Fibroblast of upper back skin (primary cell): ENCODE data around the gene RUVBL1.
"Not testable (repeated sequence)": the region's sequence is repeated elsewhere in the genome, so short reads cannot be mapped to it uniquely, and the experiment has no call there.

Experiments
- DNase-seq: peaks from one replicate; pipeline ENCODE4 v3.0.0-alpha.2; 2013

RUVBL1 gene

DNA sequence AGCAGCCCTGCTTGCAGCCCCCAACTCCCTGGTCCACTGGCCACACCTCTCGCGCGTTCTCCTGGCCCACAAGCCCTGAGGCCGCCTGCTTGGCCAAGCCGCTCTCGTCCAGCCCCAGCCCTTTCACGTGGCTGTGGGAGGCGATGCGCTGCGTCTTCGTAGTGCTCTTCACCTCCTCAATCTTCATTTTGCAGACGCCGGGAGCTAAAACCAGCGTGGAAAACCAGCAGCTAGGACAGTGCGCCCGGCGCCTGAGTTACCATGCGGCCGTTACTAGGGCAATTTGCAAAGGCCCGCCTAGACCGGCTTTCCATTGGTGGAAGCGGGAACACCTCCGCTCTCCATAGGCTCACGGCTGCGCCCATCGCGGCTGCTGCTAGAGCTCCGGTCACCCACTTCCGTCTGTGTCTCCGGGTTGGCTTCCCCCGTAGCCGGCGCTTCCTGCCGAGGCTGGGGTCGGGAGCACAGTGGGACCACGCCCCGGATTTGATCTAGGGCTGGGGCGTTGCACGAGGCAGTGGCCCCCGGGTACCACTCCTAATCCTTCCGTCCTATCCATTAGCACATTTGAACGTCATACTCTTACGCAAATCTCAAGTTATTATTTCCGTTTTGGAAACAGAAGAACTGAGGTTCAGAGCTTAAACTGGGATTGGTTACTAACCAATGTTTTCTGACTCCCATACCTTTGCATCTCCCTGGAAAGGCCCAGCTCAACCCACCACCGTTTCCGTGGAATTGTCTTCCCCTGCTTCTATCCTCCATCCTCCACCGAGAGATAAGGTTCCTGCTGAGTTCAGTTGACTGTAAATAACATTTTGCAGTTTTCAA is at the start of gene RUVBL1:
Gene RUVBL1, minus strand, starts transcription at position 275 of the 831 bp plus-strand sequence. Its CDS starts 88 bp downstream, at position 187.
- peak; percentile 98 for DNase-seq

- no peak for DNase-seq
Measured at GRCh38 chr3:128173200-128173599, 49.6 kb upstream of the RUVBL1 start.

DNA sequence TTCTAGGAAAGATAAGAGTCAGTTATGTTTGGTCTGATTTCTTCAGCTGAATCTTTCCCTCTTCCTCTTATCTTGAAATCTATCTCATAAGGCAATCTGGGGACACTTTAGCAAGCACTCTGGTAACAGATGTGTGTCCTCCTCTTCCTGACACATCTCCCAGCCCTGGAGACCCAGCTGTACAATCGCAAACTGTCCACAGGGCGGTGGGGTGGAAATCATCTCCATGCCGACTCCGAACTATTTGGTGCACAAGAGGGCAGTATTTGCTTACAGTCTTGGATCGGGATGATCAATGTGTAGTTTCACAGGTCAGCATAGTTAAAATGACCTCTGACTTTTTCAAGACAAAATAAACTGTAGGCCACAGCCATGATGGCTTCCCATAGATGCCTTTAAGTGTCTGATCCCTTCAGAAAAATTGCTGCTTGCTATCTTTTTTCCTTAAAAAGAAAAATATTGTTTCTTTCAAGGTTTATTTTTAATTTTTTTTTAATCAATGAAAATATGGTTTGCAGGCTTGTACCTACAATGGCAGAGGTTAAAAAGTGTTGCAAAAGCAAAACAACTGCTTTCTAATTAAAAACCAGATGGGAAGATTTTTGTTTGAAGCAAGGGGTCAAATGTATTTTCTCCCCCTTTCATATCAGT is 47.4 kb upstream of the RUVBL1 start:
- DNase-seq = peak; percentile 81

- no peak for DNase-seq
Measured at GRCh38 chr3:128168836-128169235, 45.2 kb upstream of the RUVBL1 start.

GRCh38 chr3:128167973-128168674 is 44.5 kb upstream of the RUVBL1 start:
- DNase-seq = no peak

- no peak for DNase-seq
Measured at GRCh38 chr3:128167646-128167972, 44.0 kb upstream of the RUVBL1 start.

GRCh38 chr3:128166971-128167453 is 43.4 kb upstream of the RUVBL1 start:
- DNase-seq = no peak

GRCh38 chr3:128163432-128163831 is 39.8 kb upstream of the RUVBL1 start:
- no peak for DNase-seq

DNA sequence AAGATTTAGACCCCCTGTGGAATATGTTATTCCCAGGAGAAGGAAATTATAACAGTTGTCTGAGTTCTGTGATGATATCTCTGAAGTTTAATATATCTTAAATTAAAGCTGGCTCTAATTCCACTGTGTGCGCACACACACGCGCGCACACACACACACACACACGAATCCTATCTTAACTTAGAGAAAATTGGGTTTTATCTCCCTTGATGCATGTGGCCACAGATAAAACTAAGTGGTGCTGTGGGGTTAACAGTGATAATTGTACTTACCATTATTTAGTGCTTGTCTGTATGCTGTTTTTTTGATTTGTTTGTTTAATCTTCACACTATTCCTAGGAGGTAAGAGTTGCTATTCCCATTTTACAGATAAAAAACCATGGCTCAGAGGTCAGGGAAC is 37.0 kb upstream of the RUVBL1 start:
- no peak for DNase-seq

GRCh38 chr3:128155616-128156360 is 32.2 kb upstream of the RUVBL1 start:
- no peak for DNase-seq

DNA sequence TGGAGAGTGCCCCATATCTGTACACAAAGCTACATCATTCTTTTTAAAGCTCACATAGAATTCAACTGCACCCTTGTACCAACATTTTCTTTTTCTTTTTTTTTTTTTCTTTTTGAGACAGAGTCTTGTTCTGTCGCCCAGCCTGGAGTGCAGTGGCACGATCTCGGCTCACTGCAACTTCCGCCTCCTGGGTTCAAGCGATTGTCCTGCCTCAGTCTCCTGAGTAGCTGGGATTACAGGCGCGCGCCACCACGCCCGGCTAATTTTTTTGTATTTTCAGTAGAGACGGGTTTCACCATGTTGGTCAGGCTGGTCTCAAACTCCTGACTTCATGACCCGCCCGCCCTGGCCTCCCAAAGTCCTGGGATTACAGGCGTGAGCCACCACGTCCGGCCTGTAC is 30.7 kb upstream of the RUVBL1 start:
- not testable (repeated sequence) for DNase-seq

- DNase-seq = peak; percentile 64
Measured at GRCh38 chr3:128153156-128154041, 29.8 kb upstream of the RUVBL1 start, which contains the start of gene EEFSEC. Gene EEFSEC, plus strand, starts transcription at chr3:128153481. Its CDS starts 27 bp downstream, at chr3:128153508.

DNA sequence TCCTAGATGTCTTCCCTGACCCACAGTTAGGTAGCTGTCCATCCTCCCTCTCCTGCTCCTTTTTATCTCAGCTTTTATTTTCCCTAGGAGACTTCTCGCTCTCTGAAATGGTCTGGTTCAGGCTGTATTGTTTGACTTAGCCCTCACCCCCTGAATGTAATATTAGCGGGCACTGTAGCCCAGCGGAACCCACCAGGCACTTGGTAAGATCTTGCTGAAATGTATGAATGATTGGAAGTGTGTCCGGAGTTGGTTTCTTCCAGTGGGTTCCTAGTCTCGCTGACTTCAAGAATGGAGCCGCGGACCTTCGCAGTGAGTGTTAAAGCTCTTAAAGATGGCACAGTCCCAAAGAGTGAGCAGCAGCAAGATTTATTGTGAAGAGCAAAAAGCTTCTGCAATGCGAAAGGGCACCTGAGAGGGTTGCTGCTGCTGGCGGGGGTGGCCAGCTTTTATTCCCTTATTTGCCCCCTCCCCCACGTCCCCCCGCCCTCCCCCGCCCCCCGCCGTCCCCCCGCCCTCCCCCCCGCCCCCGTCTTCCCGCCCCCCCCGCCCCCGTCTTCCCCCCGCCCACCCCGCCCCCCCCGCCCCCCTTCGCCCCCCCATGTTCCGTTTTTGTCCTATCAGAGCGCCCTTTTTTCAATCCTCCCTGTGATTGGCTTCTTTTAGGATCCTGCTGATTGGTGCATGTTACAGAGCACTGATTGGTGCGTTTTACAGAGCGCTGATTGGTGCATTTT is 29.0 kb upstream of the RUVBL1 start:
- DNase-seq = peak; percentile 61

- DNase-seq = no peak
Measured at GRCh38 chr3:128151758-128152274, 28.2 kb upstream of the RUVBL1 start.

DNA sequence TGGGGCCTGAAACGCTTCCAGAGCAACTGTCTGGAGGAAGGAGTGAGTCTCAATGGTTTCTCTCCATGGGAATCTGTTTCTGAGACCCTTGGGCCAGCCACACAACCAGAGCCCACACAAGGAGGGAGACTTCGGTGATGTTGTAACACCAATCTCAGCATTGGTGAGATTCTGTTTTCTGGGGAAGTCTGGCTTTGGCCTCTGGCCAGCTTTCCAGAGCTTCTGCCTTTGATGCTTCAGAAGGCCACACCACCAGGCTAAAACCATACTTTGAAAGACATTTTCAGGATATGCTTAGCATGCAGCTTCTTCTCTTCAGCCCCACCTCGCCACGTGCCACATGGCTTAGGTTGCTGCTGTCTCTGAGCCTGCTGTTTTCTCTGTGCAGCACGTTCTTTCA is 26.0 kb upstream of the RUVBL1 start:
- no peak for DNase-seq

- DNase-seq = no peak
Measured at GRCh38 chr3:128146201-128146600, 22.6 kb upstream of the RUVBL1 start.

- DNase-seq = no peak
Measured at GRCh38 chr3:128145279-128145678, 21.7 kb upstream of the RUVBL1 start.

- no peak for DNase-seq
Measured at GRCh38 chr3:128144512-128145187, 21.0 kb upstream of the RUVBL1 start.

DNA sequence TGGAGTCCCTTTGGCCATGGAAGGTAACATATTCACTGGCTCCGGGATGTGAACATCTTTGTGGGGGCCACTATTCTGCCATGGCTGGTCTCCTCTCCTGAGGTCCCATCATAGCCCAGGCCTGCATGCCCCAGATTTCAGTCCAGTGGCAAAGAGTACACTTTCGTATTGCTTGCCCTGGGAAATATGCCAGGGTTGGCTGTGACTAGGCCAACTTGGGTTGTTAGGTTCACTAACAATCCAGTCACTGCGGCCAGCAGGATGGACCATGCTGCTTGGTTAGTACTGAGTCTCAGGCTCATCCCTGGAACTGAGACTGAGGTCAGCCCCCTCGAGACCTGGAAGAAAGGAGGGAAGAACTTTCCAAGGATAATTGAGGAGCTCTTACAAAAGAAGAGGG is 19.9 kb upstream of the RUVBL1 start:
- no peak for DNase-seq

GRCh38 chr3:128133273-128133883 is 9.8 kb upstream of the RUVBL1 start:
- DNase-seq = peak; percentile 69
